NOMO-1 treated with DMSO at 0.1 percent for 48 hours (cell line): ENCODE measurements around the gene WHAMM.
"Not testable (repeated sequence)": the region's sequence is repeated elsewhere in the genome, so short reads cannot be mapped to it uniquely, and the experiment has no call there.

Source experiments
- DNase-seq: peaks from one replicate; lab custom pipeline; 2025; ENCODE audit not compliant: unreplicated experiment; lab: John Stamatoyannopoulos, UW

Gene WHAMM, protein sequence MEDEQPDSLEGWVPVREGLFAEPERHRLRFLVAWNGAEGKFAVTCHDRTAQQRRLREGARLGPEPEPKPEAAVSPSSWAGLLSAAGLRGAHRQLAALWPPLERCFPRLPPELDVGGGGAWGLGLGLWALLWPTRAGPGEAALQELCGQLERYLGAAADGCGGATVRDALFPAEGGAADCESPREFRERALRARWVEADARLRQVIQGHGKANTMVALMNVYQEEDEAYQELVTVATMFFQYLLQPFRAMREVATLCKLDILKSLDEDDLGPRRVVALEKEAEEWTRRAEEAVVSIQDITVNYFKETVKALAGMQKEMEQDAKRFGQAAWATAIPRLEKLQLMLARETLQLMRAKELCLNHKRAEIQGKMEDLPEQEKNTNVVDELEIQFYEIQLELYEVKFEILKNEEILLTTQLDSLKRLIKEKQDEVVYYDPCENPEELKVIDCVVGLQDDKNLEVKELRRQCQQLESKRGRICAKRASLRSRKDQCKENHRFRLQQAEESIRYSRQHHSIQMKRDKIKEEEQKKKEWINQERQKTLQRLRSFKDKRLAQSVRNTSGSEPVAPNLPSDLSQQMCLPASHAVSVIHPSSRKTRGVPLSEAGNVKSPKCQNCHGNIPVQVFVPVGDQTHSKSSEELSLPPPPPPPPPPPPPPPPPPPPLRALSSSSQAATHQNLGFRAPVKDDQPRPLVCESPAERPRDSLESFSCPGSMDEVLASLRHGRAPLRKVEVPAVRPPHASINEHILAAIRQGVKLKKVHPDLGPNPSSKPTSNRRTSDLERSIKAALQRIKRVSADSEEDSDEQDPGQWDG

DNA sequence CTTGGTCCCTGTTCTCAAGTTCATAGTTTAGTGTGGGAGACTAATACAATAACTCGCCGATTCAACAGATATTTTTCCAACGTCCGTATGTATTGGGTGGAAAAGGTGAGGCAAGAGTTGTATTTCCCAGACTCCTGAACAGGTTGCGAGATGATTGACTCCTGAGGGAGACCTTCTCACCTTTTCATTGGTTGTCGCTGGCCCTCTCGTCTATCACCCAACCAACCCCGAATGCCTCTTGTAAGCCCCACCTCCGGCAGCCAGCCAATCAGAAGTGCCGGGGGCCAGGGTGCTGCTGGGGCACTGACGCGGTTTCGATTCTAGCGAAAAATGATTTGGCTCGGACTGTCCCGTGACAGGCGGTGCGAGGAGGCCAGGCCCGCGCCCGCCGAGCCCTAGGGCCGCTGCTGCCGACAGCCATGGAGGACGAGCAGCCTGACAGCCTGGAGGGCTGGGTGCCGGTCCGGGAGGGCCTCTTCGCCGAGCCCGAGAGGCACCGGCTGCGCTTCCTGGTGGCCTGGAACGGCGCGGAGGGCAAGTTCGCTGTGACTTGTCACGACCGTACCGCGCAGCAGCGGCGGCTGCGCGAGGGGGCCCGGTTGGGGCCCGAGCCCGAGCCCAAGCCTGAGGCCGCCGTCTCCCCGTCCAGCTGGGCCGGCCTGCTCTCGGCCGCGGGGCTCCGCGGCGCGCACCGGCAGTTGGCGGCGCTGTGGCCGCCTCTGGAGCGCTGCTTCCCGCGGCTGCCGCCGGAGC lies at the start of gene WHAMM:
Gene WHAMM, plus strand, starts transcription at position 321 of the 753 bp plus-strand sequence. Its CDS starts 99 bp downstream, at position 420.
- DNase-seq = peak; percentile 94

DNA sequence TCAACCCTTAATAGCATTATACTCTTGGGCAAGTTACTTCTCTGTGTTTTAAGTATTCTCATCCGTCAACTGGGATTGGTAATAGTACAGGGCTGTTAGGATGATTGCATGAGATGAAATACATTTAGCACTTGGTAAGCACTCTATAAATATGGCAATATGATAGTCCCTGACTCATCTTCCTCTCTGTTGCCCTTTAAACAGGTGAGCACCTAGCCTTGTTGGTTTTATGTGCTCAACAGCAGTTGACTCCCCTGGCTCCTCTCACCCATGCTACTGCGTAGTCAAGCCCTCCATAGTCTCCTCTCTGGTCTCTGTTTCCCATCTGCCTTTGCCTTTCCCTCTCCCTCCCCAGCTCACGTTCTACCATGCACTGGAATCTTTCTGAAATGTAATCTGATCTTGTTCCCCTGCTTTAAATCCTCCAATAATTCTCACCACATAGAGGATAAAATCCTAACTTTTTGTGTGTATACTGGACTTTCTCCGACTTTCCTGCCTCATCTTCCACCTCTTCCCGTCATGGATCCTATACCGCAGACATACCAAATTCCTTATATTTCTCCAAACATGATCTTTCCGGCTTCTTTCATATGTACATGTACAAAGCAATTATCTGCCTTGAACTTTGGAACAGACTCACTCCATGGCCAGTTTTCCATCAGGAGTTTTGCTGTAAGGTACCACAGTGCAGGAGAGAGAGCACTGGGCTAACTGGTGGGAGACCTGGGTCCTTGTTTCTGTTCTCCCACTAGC lies 45.9 kb upstream of the WHAMM start:
- DNase-seq = no peak

DNA sequence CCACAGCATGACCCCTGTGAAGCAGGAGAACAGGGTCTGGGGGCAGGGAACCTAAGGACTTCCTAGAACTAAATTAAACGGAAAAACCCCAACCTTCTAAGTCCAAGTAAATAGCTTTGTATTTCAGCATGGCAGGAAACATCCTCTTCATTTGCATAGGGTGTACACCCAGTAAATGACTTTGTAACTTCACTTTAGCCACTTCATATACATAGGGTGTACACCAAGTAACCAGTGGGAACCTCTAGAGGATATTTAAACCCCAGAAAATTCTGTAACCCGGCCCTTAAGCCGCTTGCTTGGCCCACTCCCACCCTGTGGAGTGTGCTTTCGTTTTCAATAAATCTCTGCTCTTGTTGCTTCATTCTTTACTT lies 45.3 kb upstream of the WHAMM start:
- no peak for DNase-seq

DNA sequence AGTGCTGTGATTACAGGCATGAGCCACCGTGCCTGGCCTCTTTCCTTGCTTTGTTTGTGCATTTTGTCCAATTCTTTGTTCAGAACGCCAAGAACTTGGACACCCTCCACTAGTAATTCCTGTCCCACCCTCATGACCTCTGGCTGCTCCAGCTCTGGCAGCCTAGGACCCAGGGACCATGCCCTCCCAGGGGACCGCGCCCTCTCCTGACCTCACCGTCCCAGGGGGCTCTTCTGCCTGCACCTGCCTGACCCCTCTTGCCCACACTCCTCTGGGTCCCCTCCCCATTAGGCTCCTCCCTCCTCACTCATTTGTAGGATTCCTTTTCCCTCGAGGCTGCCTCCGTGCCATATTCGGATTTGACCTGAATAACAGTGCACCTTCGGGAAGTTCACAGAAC lies 44.7 kb upstream of the WHAMM start:
- no peak for DNase-seq

DNA sequence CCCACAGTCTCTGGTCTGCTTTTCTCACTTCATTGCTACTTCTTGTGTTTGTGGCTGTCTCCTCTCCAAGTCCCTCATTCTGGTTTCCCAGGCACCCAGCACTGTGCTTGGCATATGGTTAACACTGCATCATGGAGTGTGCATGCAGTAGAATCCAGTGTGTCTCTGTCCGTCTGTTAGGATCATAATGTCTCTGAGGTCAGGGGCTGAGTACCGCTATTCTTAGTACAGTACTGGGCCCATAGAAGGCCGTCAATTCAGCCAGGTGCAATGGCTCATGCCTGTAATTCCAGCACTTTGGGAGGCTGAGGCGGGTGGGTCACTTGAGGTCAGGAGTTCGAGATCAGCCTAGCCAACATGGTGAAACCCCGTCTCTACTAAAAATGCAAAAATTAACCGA lies 43.2 kb upstream of the WHAMM start:
- DNase-seq = not testable (repeated sequence)

DNA sequence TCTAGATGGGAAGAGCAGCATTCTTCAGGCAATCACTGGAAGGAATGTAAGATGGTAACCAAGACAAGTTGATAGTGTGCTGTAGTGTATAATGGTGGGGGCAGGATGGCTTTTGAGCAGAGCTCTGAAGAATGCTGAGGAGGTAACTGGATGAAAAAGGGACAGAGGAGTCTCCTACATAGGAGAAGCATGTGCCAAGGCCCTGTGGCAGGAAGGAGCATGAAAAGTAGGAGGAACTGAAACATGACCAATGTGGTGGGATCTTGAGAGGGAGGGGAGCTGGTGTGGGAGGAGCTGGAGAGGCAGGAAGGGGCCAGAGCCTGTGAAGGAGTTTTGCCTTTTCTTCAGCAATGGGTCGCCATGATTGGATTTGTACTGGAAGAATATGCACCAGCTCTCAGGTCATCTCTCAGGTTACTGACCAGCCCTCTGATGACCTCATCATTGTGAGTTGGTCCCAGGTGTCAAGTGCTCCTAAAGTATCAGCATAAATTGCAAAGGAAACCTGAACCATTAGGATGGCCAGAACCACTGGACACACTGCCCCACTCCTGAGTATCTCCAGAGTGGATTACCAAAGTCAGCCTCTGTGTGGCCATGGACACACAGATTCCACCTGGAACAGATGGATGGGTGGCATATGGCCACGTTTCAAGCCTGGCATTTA lies 42.1 kb upstream of the WHAMM start:
- DNase-seq = no peak

DNA sequence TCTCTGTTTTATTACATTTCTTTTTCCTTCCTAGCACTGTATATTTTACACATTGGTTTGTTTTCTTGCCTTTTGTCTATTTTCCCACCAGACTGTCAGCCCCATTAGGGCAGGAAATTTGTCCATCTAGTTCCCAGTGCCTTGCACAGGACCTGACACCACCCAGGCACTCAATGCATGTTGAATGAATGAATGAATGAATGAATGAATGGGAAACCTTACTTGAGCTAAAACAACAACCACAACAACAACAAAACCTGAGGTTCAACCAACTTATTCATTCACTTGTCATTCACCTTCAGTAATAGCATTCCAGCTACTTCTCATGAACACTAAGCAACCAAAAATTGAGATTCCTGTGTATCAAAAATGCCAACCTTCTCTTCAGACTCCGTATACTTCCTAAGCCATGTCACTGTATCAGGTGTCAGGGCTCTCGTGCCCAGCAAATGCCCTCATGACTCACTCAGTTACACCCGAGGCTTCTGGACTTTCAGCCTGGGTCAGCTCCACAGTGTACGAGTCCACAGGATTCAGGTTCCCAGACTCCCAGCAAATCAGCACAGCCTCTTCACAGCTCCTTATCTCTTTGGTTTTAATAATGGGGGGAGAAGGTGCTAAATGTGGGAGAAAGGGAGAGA lies 40.9 kb upstream of the WHAMM start:
- no peak for DNase-seq

DNA sequence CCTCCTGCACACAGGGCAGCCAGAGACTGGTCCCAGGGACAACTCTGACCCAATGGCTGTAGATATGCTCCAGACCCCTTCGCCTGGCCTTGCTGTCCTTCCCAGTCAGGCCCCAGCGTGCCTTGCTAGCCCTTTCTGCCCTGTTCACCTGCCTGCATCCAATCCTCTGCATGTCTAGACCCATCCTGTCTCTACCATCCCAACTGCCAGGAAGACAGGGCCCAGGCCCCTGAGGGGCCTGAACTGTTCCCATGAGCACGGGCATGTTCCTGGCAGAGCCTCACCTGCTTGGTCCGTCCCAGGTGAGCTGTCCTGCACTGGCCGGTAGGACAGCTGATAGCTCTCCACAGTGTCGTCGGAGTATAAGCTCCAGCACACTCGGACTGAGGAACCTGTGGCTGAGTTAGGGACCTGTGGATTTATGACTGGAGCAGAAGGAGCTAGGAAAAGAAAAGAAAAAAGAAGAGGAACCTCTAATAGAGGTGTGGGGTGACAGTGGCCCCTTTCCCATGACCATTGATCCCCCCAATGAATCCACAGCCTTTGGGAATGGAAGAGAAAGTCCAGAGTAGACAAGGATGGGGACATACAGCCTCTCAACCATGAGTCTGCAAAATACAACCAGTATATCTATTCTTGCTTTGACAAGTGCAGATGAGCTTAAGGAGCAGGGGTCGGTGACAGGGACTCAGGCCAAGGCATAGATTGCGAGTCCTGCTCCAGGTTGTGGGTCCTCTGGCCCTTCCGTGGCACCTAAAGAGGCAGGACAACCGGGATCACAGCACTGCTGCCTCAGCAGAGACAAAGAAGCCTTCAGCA lies 37.4 kb upstream of the WHAMM start:
- no peak for DNase-seq

DNA sequence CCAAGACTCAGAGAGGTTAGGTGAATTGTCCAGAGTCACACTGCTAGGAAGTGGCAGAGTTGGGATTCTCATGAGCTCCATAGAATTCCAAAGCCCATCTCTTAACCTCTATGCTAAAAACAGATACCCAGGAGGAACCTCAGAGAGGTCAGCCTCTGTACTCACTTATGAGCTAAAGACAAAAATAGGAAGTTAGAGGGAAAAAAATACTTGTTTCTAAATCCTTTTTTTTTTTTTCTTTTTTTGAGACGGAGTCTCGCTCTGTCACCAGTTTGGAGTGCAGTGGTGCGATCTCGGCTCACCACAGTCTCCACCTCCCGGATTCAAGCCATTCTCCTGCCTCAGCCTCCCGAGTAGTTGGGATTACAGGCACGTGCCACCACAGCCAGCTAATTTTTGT lies 34.9 kb upstream of the WHAMM start:
- DNase-seq = peak; percentile 58

DNA sequence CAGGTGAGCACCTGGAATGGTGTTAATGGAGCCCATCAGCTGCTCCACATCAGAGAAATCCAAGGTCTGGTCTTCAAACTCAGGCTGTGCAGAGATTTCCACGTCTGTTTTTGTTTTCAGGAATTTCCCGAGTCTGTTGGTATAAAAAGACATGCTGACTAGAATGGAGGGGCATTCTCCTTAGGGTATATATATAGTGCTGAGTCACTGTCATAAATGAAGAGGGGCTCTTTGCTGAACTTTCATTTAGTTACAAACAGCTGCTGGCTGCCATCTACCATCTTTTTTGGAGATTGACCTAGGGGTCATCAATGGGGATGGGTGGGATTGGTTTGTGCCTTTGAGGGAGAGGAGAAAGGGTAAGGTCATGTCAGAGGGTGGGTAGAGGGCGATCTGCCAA lies 30.7 kb upstream of the WHAMM start:
- no peak for DNase-seq

DNA sequence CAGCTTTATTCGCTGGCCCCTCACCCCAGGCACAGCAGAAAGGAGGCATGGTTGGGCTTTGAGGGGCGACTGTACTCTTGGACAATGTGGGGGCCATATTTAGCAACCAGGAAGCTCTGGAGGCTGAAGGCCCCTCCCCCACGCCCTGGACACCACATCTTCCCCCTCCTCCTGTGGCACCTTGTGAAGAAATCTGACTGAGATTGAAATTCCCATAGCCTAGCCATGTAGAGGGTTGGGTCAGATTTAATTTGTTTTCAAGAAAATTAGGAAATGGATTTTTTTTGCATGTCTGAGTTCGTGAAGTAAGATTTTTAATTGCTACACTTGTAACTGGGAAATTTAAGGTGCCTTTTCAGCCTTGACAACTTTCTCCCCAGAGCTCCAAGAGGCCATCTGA lies 28.1 kb upstream of the WHAMM start:
- DNase-seq = no peak

DNA sequence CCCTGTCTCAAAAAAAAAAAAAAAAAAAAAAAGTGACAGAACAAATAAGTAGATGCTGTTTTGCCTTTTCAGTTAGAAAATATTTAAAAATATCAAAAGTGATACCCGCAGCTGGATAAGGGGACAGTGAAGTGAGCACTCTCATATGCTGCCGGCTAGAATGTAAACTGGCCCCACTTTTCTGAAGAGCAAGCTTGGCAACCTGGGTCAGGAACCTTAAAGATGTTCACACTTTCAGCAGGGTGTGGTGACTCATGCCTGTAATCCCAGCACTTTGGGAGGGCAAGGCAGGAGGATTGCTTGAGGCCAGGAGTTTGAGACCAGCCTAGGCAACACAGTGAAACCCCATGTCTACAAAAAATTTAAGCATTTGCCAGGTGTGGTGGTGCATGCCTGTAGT lies 20.9 kb upstream of the WHAMM start:
- DNase-seq = no peak

DNA sequence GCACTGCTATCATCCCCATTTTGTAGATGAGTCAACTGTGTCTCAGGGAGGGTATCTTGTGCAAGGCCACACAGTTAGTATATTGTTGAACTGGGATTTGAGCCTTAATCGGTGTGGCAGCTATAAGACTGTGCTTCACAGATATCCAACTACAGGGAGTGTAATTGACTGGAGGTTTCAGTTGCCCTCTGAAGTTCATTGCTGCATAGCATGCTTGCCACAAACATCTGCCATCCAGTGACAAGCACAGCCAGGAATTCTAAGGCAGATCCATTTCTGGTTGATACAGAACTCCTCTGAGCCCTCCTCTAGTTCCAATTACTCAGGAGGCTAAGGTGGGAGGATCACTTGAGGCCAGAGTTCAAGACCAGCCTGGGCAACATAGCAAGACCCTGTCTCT lies 19.9 kb upstream of the WHAMM start:
- no peak for DNase-seq

DNA sequence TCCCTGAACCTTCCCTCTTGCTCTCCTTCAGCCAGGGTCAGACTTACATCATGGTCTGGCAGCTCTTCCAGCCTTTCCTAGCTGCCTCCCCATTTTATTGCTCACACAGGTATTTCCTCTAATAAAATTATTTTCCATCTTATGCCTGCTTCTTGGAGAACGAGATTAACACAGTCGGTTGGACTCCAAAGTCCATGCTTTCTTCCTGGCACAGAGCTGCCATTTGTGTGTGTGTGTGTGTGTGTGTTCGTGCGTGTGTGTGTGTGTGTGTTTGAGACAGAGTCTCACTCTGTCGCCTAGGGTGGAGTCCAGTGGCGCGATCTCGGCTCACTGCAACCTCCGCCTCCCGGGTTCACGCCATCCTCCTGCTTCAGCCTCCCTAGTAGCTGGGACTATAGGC lies 19.1 kb upstream of the WHAMM start:
- DNase-seq = no peak

DNA sequence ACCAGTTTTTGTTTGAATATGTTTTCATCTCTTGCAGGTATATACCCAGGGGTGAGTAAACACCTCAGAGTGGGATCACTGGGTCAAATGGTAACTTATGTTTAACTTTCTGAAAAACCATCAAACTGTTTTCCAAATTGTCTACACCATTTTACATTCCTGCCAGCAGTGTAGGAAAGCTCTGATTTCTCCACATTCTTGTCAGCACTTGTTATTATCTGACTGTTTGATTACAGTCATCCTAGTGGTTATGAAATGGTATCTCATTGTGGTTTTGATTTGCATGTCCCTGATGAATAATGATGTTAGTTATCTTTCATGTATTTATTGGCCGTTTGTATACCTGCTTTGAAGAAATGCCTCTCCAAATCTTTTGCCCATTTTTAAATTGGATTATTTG lies 17.4 kb upstream of the WHAMM start:
- no peak for DNase-seq

DNA sequence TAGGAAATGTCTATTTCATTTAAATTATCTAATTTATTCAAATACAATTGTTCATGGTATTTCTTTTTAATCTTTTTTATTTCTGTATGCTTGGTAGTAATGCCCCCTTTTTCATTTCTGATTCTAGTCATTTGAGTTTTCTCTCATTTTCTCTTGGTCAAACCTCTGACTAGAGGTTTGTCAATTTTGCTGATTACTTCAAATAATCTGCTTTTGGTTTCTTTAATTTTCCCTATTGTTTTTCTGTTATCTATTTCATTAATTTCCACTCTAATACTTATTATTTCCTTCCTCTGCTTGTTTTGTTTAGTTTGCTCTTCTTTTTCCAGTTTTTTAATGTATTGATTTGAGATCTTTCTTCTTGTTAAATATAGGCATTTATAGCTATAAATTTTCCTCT lies 15.7 kb upstream of the WHAMM start:
- no peak for DNase-seq

DNA sequence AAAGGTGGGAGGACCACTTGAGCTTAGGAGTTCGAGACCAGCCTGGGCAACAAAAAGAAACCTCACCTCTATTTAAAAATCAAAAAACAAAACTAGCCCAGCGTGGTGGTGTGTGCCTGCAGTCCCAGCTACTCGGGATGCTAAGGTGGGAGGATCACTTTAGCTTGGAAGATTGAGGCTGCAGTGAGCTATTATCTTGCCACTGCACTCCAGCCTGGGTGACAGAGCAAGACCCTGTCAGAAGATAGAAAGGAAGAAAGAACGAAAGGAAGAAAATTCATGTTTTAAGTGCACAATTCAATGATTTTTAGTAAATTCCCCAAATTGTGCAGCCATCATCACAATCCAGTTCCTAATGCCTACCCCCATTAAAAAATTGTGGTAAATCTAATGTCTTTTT lies 11.3 kb upstream of the WHAMM start:
- no peak for DNase-seq

DNA sequence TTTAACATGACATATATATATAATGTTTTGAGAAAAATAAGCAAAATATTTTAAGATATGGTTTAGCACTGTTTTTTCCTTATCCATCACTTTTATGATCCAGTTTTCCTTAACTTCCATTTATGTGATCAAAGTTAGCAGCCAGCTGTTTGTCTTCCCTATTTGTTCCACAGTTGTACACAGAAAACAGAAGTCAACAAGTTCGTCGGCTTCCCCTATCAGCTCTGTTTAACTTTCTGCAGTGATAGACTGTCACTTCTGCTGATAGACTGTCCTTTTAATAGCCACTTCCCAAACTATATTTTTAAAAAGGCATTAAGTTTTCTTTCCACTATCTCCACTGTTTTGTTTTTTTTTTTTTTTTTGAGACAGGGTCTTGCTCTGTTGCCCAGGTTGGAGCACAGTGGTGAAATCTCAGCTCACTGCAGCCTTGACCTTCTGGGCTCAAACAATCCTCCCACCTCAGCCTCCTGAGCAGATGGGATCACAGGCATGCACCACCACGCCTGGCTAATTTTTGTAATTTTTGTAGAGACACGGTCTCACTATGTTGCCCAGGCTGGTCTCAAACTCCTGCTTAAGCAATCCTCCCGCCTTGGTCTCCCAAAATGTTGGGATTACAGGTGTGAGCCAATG lies 10.8 kb upstream of the WHAMM start:
- DNase-seq = no peak
